Caki2 (cell line): ENCODE data around the gene PFN3. TPM values are rescaled to one million over a fixed set of nuclear protein-coding genes. Genes with fewer than 3 reads are reported as not detected.
"Not testable (repeated sequence)": the region's sequence is repeated elsewhere in the genome, so short reads cannot be mapped to it uniquely, and the experiment has no call there.

Experiments used
- DNase-seq: peaks from one replicate; pipeline ENCODE4 v3.0.0-alpha.2; 2015; ENCODE audit warnings: low read depth
- in situ Hi-C: cut with HindIII; loops from 2 replicates; pipeline ENCODE4 v1.10.0; 2016; ENCODE audit warnings: low sequenced_read_pairs, low pct_unique_long_range_greater_than_20kb, mixed read lengths
- total RNA-seq: library from RNA; depleted of rRNA; stranded (reverse); fragments of >200 nt; shearing (Covaris generic); gene quantifications from 2 replicates; pipeline ENCODE4 v1.2.3, GENCODE V29; 2014; ENCODE audit warnings: low replicate concordance

PFN3 gene
- total RNA-seq, 1 experiment from 2014 or later, result not detected

DNA sequence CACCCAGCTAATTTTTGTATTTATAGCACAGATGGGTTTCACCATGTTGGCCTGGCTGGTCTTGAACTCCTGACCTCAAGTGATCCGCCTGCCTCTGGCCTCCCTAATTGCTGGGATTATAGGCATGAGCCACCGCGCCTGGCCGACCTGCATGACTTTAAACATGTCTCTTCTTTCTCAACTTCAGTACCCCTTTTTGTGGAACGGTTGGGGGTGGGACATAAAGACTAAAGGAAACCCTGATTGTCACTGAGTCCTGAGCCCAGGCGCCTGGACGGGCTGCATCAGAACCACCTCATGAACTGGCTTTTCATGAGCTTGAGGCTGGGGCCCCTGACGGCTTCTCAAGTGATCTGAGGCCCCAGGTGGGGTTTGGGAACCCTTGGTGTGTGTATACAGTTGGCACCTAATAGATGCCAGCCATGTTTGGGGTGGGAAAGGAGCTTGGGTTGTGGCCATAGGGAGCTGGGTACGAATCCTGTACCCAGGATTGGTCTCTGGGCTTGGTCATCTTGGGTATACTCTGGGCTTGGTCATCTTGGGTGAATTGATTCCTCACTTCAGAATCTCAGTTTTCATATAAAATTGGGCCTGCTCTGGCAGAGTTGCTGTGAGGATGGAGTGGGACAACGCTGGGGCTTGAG, 28.2 kb upstream of the PFN3 start:
- in situ Hi-C loops, result no loop called here
- DNase-seq, result no peak

DNA sequence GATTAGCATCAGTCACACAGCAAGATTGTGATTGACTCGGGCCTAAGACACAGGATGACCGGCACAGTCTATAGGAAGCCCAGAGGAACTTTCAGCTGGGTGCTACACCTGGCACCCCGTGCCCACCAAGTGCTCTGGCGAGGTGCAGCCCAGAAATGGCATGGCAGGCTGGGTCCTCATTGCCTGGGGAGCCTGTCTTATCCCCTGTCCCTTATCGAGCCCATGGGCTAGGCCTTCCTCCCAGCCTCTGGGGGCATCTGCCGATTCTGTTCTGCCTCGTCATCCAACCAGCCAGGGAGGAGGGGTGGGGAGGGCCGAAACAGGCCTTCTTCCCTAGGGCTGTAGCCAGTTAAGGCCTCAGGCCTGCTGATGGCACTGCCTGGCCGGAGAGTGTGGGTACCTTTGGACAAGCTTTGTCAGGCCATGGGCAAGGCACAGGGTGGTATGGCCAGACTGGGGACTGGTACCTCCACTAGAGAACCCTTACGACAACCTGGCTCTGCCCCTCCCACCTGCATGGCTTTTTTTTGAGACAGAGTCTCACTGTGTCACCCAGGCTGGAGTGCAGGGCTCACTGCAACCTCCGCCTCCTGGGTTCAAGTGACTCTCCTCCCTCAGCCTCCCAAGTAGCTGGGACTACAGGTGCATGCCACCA, 27.6 kb upstream of the PFN3 start:
- DNase-seq, result no peak
- in situ Hi-C loops, result no loop called here

DNA sequence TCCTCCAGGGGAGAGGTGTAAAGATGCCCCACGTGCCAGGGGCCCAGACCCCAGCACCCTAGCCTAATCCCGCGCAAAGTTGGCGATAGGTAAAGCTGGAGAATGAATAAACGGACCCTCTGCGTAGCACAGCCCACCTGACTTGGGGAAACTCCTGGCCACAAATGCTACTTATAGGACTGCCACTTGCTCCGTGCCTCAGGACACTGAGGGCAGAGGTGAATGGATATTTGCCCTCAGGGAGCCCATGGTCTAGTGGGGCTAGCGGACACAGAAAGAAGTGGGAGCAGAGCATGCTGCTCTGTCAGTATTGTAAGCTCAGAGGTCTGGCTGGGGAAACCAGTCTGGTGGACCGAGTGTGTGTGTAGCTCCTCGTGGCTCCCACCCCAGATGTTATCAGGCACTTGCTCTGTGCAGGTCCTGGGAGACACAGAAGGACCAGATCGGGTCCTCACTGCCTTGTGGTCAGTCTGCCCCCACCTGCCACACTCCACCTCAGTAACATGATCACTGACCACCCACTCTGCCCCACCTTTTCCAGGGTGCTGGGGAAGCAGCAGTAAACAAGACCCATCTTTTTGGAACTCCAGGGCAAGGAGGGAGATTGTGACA, 26.9 kb upstream of the PFN3 start:
- in situ Hi-C loops, result no loop called here

DNA sequence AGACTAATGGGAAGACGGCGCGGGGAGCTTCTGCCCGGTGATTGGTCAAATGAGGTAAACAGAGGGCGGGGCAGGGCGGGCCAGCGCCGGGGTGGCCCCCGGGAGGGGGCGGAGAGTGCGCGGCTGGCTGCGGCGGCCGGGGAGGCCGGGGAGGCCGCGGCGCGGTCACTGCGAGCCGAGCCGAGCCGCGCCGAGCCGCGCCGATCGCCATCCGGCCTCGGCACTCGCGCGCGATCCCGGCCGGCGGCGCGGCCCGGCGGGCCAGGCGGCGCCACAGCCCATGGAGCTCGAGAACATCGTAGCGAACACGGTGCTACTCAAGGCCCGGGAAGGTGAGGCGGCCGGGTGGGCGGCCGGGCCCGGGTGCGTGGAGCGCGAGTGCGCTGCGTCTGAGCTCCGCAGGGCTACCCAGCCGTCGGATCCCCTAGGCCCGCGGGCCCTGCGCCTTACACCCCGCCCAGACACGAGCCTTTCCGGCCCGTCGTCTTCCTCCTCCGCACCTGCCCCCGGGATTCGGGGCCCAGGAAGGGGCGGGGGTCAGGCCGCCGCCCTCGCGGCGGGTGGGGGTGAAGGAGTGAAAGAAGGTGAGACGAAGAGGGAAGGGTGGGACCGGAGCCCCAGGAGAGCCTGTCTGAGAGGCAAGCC, 26.2 kb upstream of the PFN3 start, which contains the start of gene GRK6:
TSS of gene GRK6 (plus strand) at position 111 of the 645 bp plus-strand sequence. CDS start at position 281, 170 bp downstream.
- in situ Hi-C loops, result no loop called here
- peak; percentile 56 for DNase-seq

More for the DNA sequence above, 26.9 kb upstream of the PFN3 start:
- DNase-seq, result no peak

DNA sequence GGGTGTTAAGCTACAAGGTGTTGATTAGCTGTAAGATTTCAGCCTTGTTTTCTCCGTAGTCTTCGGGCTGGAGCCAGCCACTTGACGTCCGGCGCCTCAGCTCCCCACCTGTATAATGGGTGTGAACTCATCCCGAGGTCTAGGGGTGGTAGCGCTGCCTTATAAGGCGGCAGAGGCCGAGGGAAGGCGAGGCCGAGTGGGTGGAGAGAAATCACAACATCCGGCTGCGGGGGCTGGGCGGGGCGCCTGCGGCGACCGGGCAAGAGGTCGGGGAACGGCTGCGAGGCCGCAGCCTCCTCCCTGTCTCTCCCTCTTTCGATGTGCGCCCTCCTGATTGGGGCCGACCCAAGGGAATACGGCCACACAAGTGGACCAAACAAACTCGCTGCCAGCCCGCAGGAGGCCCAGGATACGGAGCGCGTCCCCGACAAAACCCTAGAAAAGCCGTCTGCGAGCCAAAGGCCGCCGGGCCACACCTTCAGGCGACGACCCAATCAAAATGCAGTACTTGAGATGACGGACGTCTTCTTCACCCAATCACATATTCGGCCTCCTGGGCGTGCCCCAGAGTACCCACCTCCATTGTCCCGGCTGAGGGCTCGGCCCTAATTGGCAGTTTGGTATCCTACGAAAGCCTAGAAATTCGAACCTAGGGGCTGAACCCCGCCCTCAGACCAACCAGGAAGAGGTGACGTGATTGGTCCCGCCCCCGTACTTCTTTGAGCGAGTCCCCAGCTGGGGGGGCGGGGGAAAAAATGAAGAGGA, 25.5 kb upstream of the PFN3 start:
- DNase-seq, result peak; percentile 100
- in situ Hi-C loops, result no loop called here

DNA sequence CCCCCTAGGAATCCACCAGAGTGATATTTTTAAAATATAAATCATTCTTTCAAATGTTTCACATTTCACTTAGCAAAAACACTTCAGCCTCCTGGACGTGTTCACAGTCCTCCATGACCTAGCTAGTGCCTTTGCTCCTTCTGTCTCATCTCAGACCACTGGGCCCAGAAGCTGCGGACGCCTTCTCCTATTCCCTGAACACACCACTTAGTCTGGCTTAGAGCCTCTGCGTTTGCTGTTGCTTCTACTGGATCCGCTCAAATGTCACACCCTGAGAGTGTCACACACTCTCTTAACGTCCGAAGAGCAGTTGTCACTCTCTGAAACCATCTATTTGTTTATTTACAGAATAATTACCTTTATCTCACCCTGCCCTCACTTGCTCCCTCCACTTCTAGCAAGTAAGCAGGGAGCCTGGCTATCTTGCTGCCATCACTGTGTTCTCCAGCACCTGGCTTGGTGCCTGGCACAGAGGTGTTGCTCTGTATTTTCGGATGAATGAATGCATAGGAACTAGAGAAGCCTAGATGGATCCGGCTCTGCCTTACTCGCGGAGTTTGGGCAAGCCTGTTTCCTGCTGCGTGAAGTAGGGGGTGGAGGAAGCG, 24.8 kb upstream of the PFN3 start:
- no peak for DNase-seq
- in situ Hi-C loops, result no loop called here

DNA sequence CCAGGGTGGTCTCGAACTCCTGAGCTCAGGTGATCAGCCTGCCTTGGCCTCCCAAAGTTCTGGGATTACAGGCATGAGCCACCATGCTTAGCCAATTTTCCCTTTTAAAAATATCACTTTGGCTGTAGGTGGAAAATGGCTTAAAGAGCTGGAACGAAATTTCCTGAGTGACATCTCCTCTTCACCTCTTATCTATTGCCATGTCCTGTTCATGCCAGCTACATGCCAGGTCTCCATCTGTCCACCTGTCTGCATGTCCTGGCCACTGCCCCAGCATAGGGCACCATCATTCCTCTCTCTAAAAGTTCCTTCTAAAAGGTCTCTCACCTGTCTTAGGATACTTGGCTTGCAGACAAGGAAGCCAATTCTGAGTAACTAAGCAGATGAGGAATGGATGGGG, 23.2 kb upstream of the PFN3 start:
- DNase-seq, result no peak
- in situ Hi-C loops, result no loop called here

DNA sequence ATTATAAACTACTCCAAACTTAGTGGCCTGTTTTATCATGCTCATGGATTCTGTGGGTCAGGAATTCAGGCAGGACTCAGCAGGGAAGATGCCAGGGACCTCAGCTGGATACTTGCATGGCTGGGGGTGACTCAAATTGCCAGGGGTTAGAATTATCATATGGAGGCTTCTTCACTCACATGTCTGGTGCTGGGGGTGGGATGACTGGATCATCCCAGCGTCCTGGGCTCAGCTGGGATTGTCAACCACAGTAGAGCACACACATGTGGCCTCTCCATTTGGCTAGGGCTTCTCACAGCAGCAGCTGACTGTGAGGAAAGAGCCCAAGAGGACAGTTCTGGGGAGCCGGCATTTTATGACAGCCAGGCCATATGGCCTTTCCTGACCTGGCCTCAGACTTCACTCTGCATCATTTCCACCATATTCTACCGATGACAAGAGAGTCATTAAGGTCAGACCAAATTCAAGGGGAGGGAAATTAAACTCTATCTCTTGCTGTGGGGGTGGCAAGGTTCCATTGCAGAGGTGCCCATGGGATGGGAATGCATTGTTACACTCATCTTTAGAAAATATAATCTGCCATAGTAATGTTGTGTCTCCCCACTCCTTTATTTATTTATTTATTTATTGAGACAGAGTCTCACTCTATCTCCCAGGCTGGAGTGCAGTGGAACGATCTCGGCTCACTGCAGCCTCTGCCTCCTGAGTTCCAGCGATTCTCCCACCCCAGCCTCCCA, 20.8 kb upstream of the PFN3 start:
- in situ Hi-C loops, result no loop called here
- no peak for DNase-seq

DNA sequence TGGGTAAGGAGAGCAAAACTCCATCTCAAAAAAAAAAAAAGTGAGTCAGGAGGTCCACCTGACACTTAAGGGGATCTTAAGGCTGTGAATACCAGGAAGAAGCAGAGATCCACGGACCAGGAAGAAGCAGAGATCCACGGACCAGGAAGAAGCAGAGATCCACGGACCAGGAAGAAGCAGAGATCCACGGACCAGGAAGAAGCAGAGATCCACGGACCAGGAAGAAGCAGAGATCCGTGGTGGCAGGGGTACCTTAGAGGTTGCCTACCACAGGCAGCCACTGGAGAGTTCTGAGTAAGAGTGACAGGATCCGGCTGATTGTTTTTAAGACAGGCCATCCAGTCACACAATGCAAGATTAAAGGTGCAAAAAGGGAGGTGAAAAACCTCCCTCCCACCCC, 20.0 kb upstream of the PFN3 start:
- in situ Hi-C loops, result not testable (repeated sequence)

DNA sequence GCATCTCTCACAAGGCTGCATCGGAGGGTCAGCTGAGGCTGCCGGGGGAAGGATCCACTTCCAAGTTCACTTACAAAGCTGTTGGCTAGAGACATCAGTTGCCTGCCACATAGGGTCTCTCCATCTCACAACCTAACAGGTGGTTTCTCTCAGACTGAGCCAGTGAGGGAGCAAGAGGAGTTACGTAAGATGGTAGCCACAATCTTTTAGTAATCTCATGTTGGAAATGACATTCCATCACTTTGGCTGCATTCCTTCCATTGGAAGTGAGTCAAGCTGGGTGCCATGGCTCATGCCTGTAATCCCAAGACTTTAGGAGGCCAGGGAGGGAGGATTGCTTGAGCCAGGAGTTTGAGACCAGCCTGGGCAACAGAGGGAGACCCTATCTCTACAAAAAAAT, 18.6 kb upstream of the PFN3 start:
- no peak for DNase-seq
- in situ Hi-C loops, result no loop called here

More for the DNA sequence above, 20.0 kb upstream of the PFN3 start:
- DNase-seq, result not testable (repeated sequence)

DNA sequence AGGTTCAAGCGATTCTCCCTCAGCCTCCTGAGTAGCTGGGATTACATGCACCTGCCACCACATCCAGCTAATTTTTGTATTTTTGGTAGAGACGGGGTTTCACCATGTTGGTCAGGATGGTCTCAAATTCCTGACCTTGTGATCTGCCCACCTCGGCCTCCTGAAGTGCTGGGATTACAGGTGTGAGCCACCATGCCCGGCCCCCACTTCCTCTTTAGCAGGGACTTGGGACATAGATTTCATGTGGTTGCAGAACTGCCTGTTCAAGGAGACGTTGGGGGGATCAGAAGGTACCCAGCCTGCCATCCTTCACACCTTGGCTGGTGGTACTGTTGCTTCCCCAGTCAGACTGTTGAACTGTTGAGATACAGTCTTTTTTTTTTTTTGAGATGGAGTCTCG, 16.6 kb upstream of the PFN3 start:
- DNase-seq, in situ Hi-C loops: not testable (repeated sequence)

DNA sequence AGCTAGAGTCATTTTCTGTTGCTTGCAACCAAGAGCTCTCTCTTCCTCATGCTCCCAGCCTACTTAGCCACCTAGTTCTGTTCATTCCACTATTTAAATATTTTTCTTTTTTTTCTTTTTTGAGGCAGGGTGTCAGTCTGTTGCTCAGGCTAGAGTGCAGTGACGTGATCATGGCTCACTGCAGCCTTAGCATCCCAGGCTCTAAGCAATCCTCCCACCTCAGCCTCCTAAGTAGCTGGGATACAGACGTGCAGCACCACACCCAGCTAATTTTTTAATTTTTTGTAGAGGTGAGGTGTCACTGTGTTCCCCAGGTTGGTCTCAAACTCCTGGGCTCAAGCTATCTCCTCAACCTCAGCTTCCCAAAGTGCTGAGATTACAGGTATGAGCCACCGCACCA, 14.0 kb upstream of the PFN3 start:
- in situ Hi-C loops, result no loop called here
- no peak for DNase-seq

DNA sequence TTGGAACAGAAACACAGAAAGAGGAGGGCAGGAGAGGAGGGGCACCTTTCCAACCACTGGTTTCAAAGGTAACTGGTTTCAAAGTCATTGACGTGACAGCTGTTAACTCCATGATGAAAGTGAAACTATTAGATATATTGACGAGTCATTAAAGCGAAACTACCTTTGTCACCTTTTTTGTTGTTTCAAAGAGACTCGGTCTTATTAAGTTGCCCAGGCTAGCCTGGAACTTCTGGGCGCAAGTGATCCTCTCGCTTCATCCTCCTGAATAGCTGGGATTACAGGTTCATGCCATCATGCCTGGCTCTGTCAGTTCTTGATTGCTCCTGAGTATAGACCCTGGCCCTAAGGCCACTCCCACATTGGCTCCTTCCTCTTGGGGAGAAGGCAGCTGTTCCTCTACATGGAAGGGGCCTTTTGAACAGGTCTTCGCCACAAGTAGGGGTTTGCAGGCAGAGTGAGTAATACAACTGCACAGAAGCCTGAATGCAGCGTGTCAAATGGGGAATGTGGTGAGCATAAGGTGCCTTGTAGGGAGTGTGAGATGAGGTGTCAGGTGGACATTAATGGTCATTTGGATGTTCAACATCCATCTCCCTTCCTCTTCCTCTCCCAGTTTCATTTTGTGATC, 12.3 kb upstream of the PFN3 start:
- in situ Hi-C loops, result no loop called here
- DNase-seq, result no peak

DNA sequence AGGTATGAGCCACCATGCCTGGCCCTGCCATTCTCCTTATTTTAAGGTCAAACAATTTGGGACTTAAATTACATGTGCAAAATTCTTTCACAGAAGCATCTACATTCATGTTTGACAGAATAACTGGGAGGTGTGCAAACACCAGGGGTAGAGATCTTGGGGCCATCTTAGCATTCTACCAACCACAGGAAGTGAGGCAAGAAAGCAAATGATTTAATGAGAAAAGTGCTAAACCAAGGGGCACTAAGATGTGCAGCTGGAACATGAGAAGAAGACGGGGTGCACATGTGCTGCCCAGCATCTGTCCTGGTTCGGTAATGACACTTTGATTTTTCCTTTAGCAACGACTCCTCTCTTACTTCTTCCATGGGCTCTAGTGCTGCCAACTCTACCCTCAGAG, 10.1 kb upstream of the PFN3 start:
- in situ Hi-C loops, result no loop called here
- no peak for DNase-seq

DNA sequence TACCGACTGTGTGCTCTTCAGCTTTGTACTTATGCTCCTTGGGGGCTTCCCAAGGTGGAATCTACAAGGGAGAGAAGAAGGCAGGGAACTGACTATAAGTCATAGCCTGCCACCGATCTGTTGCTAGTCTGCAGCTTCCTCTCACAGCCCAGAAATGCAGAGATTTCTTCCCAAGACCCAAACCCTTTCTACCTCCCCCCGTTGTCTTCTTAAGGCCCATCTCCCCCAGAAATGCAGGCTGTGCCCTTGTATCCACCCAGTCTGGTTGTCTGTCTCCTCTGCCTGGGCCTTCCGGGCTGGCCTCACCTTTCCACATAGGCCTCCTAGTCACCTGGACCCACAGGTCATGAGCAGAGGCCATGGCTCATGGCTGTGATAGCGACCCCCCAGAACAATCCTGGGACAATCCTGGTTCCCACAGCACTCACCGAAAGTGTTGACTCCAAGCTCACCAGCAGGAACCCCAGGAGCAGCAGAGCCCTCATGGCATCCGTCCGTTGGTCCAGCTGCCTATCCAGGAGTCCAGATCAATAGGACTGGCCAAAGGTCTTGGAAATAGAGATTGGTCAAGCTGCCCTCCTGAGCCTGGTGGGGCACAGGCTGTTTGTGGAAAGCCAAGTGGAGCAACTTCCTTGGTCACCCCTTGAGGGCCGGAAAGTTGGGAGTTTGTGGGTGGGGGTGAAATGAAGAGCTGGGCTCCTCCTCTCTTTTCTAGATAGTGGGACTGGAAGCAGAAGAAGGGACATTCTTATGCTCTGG, 8.8 kb upstream of the PFN3 start, which contains the start of gene F12:
TSS of gene F12 (minus strand) at position 522 of the 759 bp plus-strand sequence. CDS start at position 485, 37 bp downstream.
- in situ Hi-C loops, result no loop called here
- no peak for DNase-seq

DNA sequence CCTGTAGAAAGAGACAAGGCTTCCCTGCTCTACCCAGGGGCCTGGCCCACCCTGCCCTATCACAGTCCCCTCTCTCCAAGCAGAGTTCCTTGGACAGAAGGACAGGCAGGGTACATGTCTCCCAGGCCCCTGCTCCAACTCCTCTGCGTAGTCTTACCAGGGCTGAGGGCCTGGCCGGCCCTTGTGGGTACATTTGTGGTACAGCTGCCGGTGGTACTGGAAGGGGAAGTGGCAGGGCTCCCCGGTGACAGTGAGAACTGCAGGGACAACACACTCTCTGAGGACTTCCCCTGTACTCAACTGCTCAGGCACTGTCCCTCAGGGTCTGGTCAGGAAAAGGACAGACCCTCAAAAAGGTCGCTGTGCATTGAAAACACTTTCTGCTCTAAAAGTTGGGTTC, 5.3 kb upstream of the PFN3 start:
- no peak for DNase-seq
- in situ Hi-C loops, result no loop called here
